ENCODE data around the gene PGF.

PGF gene

DNA sequence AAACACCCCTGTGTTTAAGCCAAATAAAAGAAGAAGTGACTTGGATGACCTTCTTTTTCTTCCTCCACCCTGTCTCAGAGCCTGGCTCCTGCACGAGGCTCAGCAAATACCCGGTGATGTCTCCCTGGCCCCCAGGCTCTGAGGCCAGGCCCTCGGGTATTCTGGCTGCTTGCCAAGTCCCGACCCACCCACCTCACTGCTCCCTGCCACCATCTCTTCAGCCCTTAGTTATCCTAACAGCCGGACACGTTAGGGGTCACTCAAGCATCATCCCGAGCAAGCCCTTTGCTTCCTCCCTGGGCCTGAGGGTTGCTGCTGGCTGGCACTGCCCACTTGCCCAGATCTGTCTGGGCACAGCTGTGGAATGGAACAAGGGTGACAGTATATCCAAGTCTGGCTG lies 39.6 kb downstream of the PGF start:
- DNase-seq, result no peak

DNA sequence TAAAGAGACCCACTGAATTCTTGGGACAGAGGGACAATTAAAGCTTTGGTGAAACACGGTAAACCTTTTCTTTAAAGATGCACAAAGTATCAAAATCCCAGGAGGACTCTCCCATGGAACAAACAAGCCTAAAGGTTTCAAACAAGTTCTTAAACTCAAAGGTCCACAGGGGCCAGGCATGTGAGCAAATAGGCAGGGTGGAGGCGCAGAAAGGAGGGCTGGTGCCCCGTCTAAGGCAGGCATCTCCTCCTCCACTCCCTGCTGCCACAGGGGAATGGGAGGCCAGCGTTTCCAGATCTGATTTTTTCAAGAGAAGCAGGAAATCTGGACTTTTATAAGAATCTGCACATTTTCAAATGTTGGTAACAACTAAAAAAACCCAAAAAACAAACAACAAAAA lies 40.0 kb downstream of the PGF start:
- no peak for DNase-seq

DNA sequence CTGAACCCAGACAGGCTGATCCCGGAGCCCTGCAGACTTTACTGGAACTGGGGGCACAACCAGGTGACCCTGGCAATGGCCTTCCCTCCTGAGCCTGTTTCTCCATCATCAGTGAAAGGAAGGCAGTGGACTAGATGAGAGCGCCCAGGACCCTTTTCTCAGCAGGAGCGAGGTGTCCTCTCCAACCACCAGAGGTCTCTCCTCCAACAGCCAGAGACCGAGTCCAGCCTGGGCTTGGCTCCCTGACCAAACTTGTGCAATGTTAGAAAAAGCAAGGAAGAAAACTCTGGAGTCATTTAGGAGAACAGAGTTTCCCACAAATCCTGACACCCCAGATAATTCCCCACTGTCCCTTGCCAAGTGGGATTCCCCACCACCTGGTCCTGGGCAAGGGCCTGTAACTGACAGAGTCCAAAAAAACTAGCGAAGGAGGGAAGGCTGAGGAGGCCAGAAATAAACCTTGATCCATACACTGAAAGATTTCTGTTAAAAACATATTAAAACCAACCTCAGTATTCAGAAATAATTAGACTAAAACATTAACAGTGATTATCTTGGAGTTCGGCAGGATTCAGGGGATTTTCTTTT lies 41.3 kb downstream of the PGF start:
- DNase-seq, result peak; percentile 17

DNA sequence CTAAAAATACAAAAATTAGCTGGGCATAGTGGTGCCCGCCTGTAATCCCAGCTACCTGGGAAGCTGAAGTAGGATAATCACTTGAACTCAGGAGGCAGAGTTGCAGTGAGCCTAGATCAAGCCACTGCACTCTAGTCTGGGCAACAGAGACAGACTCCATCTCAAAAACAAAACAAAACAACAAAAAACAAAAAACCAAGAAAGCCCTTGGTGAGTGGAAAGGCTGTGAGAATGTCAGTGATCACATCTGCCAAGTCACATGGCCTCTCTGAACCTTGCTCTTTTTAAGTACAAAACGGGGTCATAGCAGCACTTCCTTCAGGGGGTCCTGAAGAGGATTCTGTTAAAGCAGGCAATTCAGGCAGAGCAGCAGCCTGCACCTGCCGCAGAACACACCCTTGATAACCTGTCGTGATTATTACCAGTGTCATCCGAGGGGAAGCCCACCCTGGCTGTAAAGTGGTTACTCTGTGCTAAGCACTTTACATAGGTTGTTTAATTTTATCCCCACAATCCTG lies 41.9 kb downstream of the PGF start:
- no peak for DNase-seq

DNA sequence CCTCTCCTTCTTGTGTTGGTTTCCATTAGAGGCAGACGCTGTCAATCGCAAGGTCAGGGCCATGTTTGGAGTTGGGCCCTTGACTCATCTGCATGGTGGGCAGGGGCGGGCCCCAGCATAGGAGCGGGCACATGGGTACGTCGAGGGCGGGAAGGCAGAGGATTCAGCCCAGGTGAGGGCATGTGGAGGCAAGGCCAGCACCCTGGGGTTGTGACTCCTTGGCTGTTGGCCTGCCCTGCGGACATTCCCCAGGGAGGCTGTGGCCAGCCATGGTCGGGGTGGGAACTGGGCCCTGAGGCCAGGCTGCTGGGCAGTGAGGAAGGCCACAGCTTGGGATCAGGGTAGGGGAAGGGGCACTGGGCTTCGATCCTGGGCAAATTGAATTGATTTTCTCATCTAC lies 42.6 kb downstream of the PGF start:
- no peak for DNase-seq

DNA sequence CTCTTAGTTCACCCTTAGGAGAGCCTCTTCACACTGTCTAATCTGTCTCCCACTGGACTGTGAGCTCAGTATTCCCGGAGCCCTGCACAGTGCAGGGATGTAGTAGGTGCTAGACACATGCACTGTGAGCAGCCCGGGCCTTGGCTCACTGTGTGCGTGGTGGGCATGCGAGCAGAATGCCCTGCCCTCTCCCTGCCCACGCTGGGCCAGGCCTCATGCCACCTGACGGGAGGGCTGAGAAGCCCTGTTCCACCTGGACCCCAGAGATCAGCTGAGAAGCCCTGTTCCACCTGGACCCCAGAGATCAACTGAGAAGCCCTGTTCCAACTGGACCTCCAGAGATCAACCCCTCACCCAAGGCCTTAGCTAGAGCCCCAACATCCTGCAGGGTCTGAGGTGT lies 43.3 kb downstream of the PGF start:
- no peak for DNase-seq

DNA sequence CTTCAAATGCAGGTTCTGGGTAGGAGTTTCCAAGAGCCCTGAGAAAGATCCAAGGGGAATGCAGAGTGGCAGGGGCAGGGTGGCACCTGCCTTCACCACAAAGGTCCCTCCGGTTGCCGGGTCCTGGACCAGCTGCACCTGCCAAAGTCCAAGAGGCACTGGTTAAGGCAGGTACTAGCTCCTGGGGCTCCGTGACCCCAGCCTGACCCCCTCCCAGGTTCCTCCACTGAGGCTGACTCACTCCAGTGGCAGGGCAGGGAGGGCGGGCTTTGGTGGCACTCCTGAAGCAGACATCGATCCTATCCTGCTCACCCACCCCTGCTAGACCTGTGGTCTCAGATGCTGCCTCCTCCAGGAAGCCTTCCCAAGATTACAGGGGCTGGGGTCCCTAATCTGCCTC lies 43.7 kb downstream of the PGF start:
- DNase-seq, result no peak

DNA sequence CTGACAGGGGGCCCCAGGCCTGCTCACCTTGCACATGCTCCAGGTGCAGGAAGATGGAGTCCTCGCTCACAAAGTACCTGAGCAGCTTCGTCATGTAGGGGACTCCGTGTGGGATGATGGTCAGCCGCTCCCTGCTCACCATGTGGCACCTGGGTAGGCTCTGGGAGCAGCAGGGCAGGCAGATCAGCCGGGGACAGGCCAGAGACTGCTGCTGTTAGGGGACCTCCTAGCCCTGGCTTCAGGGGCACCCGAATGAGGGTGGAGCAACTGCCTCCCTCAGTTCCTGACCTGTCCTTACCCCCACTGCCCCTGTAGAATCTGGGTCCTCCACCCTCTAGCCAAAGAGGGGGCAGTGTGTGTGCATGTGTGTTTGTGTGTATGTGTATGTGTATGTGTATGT lies 44.2 kb downstream of the PGF start:
- DNase-seq, result no peak

DNA sequence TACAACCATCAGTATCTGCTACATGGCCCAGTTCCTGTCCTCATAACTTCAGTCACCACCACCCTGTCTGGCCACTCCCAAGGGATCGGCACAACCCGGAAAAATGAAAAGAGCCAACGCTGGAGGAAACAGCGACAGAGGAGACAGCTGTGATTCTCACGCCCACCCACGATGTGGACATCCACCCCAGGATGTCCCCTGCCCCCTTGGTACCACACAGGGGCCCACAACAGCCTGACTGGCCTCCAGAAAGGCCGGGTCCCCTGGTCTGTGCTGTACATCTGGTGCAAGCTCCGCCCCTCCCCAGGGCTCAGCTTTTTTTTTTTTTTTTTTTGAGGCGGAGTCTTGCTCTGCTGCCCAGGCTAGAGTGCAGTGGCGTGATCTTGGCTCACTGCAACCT lies 44.8 kb downstream of the PGF start:
- no peak for DNase-seq

DNA sequence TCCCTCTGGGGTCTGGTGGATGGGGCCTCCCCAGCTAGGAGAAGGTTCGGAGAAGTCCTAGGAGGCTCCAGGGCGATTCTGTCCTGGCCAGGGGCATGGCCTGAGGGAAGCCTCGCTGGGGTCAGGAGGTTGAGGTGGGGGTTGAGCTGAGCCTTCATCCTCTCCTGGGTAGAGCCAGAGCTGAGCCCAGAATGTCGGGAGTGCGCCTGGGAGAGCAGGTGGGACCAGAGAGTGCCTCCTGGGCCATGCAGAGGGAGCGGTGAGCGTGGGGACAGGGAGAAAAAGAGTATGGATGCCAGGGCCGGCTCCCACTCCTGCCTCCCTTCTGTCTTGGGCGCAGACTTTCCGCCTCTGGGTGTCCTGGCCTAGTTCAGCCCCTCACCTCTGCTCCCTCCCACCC lies 45.5 kb downstream of the PGF start:
- no peak for DNase-seq

DNA sequence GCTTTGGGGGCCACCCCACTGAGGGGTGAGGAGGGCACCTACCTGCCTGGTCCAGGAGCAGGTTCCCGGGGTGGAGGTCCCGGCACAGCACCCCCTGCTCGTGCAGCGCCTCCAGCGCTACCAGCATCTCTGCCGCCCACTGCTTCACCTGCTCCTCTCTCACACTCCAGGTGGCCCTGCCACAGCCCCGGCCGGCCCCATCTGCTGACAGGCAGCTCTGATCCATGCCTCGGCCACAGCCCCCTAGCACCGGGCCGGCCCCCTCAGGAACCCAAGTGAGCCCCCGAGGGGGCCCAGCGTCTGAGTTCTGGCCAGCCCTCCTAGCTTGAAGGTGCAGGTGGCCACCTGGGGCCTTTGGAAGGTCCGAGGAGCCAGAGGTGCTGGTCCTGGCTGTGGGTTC lies 45.9 kb downstream of the PGF start:
- no peak for DNase-seq

DNA sequence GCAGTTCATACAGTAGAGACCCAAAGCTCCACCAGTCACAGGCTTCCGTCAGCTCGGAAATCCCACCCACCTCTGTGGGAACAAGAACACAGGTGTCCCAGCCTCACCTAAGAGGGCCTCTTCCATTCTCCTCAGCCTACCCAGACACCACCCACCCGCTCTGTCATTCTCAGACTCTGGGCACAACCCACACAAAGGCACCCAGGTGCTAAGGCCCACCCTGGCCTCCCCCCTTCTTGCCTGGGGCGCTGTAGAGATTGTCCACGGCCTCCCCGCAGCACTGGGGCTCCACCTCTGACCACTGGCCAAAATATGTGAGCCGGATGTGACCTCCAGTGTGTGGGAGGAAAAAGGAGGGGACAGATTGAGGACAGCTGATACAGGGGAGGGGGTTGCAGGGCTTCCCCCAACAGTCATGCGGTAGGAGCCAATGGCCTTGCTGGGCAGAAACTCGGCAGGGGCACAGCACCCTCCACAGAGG lies 46.5 kb downstream of the PGF start:
- no peak for DNase-seq

DNA sequence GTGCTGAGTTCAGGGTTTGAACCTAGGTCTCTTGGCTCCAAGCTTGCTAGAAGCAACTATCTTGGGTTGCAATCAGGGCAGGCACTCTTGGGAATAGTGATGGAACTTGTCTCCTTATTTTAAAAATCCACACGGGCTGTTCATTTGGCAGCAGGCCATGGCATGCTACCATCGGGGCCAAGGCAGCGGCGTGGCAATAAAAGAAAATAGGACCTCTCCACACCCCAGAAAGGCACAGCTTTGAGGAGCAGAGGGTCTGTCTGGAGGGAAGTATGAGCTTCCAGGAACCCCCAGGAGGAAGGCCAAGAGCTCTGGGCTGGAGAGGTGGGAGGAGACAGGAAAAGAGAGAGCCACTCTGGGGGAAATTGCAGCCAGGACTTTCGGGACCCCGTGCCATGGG lies 47.7 kb downstream of the PGF start:
- peak; percentile 7 for DNase-seq

DNA sequence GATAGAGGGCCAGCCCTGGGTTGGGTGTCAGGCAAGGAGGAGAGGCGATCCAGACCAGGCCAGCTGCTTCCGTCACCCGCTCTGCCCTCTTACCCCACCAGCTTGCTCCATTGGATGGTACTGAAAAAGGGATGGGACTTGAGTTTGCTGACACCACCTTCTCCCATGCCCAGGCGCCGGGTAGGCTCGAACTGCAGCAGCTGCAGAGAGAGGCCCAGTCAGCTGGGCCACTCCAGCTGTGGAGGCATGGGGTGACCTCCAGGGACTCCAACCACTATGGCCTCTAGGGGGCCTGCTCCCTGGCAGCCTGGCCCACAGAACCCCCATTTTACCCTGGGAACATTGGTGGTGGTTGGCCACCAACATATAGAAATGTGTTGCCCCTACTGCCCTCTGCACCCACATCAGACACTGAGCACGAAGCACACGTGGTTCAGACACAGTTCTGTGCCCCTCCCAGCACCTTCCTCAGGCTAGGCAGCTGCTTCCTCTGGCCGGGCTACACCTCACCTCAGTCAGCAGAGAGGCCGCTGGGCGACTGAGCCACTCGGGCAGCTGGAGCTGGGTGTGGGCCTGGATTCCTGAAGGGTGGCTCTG lies 48.4 kb downstream of the PGF start:
- no peak for DNase-seq

DNA sequence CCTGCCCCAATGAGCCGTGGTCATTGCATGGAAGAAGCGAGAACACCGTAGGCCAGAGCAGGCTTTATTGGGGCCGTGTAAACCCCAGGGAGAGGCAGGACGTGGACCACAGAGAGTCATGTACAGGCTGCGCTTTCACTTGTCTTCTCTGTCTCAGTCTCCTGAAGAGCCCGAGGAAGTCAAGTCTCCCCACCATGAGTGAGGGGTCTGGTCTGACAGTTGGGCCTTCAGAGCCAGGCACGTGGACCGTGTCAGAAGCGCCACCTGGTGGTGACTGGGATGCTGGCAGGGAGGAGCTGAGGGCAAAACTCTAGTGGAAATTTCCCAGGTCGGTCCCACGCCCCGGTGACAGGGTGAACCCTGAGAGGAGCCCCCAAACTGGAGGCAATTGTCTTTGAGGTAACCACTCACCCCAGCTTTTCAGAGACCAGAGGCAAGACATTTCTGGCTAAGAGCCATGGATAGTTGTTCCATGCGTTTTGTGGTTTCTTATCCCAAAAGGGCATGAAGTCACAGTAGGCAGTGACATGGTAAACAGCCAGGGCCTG lies 49.7 kb downstream of the PGF start:
- DNase-seq, result peak; percentile 28

DNA sequence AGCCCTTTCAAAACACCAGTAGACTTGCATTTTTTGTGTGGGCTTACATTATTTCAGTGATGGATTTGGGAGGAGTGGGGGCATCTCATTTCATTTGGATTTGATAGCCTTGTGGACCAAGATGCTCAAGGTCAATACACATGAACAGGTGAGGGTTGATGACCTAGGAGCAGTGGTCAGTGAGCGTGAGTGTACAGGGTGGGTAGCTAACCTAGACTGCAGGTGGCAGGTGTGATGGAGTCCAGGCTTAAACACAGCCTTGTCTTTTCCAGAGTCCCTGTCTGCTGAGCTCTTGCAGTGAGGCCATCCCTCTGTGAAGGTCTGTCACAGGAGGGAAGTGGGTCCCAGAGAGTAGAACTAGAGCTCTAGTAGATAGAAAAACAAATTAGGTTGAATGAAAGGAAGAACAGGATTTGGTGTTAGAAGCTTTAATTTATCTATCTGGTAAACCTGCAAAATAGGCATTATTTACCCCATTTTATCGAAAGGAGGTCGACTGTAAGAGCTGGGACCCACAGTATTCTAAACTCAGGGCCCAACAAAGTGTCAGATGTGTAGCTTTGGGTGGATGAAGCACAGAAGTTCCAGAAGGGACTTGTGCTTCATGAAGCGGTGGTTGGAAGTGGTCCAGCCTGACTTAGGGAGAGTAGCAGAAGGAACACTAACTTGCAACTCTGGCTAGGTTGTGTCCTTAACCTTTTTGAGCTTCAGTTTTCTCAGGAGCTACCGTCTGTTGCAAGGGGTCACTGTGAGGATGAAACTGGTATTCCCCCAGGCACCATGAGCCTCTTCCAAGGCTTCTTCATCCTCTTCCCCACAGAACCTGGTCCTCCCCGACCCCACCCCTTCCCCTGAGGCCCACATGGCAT lies 50.5 kb downstream of the PGF start:
- no peak for DNase-seq

DNA sequence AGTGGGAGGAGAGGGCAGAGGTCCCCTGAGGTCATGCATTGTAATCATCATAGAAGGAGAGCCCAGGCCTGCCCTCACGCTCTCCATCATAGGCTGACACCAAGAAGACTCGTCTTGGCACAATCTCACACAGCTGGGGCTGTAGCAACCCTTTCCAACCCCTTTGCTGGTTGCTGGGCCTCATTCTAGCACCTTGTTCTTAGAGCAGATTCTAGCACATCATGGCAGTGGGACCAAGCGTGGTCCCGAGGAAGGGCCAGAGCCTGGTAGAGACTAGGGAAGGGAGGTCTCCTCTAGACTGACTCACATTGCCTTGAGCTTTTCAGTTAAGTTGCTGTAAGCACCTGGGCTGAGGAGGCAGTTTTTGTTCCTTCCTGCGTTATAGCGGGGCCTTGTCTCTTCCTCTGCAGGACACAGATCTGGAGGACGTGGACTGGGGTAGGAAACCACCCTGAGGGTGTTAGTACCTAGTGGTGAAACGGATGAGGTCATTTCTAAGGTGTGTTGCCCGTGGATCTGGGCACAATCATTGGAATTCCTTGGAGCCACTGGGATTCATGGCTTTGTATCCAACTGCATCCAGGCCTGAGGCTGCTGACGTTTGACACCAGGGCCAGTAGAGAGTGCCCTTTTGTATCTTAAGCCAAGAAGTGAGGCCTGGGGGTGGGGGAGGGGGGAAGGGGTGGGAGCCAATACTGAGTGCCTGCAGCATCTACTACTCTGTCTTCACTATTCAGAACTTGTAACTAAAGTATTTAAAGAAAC lies 52.3 kb downstream of the PGF start:
- DNase-seq, result no peak

DNA sequence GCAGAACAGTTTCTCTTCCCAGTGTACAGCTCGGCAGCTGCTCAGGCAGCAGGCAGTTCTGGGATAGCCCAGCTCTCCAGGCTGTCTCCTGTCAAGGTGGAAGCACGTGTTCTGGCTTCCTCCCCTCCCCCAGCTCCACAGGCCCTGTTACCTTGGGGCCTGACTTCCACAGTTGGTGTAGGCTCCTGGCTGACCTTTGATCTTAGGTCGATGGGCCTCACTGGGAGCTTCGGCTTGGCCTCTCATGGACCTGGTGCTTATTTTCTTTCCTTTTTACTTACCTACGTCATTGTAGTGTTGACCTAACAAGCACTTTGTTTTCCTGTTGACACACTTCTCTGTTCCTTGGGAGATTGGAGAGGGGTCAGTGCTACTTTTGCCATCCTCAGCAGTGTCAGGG lies 56.7 kb downstream of the PGF start:
- DNase-seq, result no peak

DNA sequence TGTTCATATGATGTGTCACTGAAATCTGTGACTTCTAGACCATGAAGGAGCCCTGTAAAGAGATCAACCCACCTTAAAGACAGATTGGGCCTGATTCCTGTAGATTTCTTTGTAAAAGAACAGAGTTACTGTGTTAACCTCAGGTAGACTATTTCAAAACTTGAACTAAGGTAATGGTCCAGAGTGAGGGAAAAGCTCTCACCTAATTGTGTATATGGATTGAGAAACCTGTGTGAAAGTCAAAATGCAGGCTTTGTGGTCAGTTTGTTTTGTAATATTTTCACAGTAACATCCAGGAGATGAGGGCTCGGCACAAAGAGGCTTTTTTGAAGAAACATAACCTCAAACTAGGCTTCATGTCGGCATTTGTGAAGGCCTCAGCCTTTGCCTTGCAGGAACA lies 57.3 kb downstream of the PGF start:
- no peak for DNase-seq

DNA sequence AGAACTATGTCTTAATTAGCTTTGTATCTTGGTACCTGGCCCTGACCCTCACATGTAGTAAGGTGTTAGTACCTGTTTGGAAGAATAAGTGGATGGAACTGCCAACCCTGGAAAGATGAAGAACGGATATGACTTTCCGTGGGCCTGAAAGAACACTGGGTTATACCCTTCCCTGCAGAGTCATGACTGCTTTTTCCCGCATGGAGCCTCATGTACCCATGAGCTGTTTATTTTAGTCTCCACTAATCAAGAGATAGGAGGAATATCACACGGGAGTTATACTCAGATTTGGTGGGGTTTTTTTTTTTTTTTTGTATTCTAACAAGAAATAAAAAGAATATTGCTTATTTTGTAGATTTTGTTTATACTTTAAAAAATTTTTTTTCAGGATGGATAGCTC lies 57.8 kb downstream of the PGF start:
- no peak for DNase-seq

DNA sequence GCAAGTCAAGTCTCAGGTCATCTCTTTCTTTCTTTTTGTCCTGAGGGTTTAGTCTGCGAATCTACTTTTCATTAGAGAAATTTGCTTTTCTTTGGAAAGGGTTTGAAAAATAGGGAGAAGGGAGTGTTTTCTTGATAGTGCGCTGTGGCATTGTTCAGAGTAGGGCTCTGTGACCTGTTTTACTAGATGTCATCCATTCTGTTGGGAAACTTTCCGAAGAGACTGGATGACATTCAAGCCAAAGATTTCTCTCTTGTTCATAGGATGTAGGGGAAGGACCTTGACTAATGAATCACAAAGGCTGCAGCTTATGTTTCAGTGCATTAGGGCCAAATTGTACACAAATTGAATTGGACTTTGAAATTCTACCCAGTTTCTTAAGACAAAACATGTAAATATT lies 59.0 kb downstream of the PGF start:
- DNase-seq, result no peak

DNA sequence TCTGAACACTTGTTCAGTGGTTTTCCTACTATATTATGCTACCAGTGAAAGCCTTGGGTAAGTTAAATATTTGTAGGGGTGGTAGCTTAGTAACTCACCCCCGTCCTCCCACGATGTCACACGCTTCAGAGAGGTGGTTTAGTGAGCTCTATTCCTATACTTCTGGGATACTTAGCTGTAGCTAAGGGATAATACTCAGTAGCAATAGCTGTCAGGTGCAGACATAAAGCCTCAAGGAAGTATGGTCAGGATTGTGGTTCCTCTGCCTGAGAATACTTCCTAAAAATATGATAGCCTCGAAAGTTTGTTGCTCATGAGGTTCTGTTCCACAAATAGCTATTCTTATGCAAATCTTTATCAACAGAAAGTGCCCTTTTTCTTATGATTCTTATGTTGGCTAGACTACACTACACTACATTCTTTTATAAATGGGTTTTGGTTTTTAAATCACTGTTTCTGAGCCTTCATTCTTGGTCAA lies 61.7 kb downstream of the PGF start:
- DNase-seq, result no peak

DNA sequence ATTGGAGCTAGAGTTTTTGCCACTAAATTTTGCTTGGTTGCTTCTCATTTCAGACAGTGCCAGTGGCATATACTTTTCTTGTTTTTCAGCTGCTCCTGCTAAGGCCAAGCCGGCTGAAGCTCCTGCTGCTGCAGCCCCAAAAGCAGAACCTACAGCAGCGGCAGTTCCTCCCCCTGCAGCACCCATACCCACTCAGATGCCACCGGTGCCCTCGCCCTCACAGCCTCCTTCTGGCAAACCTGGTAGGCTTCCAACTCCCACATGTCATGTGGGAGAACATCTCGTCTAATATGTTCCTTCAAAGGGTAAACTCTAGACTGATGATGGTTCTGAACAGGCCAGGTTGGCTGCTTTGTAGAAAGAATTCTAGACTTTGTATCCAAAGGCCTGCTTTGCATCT lies 62.7 kb downstream of the PGF start:
- no peak for DNase-seq
